ENCODE measurements around the gene NAV2.

The NAV2 gene

GRCh38 chr11:19935507-19935906 lies 222.9 kb downstream of the NAV2 start:
- no peak for DNase-seq (ENCODE audit: low read depth)

GRCh38 chr11:19936461-19936860 lies 223.8 kb downstream of the NAV2 start:
- no peak for TF ChIP-seq CTCF (IDR thresholded peaks at IDR 0.05; ENCODE audit: insufficient read depth, low read depth, low read length, missing control alignments)
- H3K4me3 ChIP-seq (ENCODE audit: low read depth, low read length) = no peak overlapping the region
- DNase-seq (ENCODE audit: low read depth) = no peak

More at GRCh38 chr11:19935507-19935906, 222.9 kb downstream of the NAV2 start:
- TF ChIP-seq CTCF (IDR thresholded peaks at IDR 0.05; ENCODE audit: insufficient read depth, low read depth, low read length, missing control alignments) = no peak
- H3K4me3 ChIP-seq (ENCODE audit: low read depth, low read length) = no peak overlapping the region

- DNase-seq (ENCODE audit: low read depth) = peak; percentile 55
- no peak overlapping the region for H3K4me3 ChIP-seq (ENCODE audit: low read depth, low read length)
- TF ChIP-seq CTCF (IDR thresholded peaks at IDR 0.05; ENCODE audit: insufficient read depth, low read depth, low read length, missing control alignments) = peak; percentile 78
Observed at GRCh38 chr11:19938169-19938856, 225.7 kb downstream of the NAV2 start.

- no peak overlapping the region for H3K4me3 ChIP-seq (ENCODE audit: low read depth, low read length)
- no peak for TF ChIP-seq CTCF (IDR thresholded peaks at IDR 0.05; ENCODE audit: insufficient read depth, low read depth, low read length, missing control alignments)
- peak; percentile 21 for DNase-seq (ENCODE audit: low read depth)
Observed at GRCh38 chr11:19938866-19939265, 226.2 kb downstream of the NAV2 start.

- no peak overlapping the region for H3K4me3 ChIP-seq (ENCODE audit: low read depth, low read length)
- no peak for TF ChIP-seq CTCF (IDR thresholded peaks at IDR 0.05; ENCODE audit: insufficient read depth, low read depth, low read length, missing control alignments)
- peak; percentile 57 for DNase-seq (ENCODE audit: low read depth)
Observed at GRCh38 chr11:19939415-19939929, 226.8 kb downstream of the NAV2 start.

GRCh38 chr11:19940831-19941230 lies 228.2 kb downstream of the NAV2 start:
- no peak for DNase-seq (ENCODE audit: low read depth)
- no peak overlapping the region for H3K4me3 ChIP-seq (ENCODE audit: low read depth, low read length)
- no peak for TF ChIP-seq CTCF (IDR thresholded peaks at IDR 0.05; ENCODE audit: insufficient read depth, low read depth, low read length, missing control alignments)

GRCh38 chr11:19946681-19947080 lies 234.0 kb downstream of the NAV2 start:
- no peak overlapping the region for H3K4me3 ChIP-seq (ENCODE audit: low read depth, low read length)
- no peak for TF ChIP-seq CTCF (IDR thresholded peaks at IDR 0.05; ENCODE audit: insufficient read depth, low read depth, low read length, missing control alignments)
- no peak for DNase-seq (ENCODE audit: low read depth)
